Esophagus squamous epithelium (tissue), 5 donors: ENCODE data around the gene GATAD2A. TPM values are rescaled to one million over a fixed set of nuclear protein-coding genes. Genes with fewer than 3 reads are reported as not detected.

Experiments used
- DNase-seq: peaks from one replicate; lab custom pipeline; 2025; lab: John Stamatoyannopoulos, UW
- H3K27ac ChIP-seq, 4 donors: fragments of 200-600 bp; sonication (generic); one replicate each; pipeline ENCODE4 v1.5.1; 2016 to 2019; ENCODE audit warnings: mild to moderate bottlenecking in 1 of 4
- H3K27me3 ChIP-seq, 4 donors: fragments of 200-600 bp; sonication (generic); 1 replicate in 3 of 4; 2 replicates in 1 of 4; pipeline versions ENCODE4 v1.5.1 to v1.6.0; 2017 to 2021; ENCODE audit warnings: antibody characterized with exemption in 1 of 4
- H3K36me3 ChIP-seq, 3 donors: fragments of 200-600 bp; sonication (generic); one replicate each; pipeline ENCODE4 v1.5.1; 2016 to 2019
- H3K4me1 ChIP-seq, 3 donors: fragments of 200-600 bp; sonication (generic); one replicate each; pipeline ENCODE4 v1.5.1; 2017 to 2019
- H3K4me3 ChIP-seq, 4 donors: fragments of 200-600 bp; sonication (generic); 1 replicate in 3 of 4; 2 replicates in 1 of 4; pipeline ENCODE4 v1.5.1; 2016 to 2019; ENCODE audit warnings: mild to moderate bottlenecking in 2 of 4, moderate library complexity in 1 of 4
- H3K9me3 ChIP-seq, 3 donors: fragments of 200-600 bp; sonication (generic); one replicate each; pipeline ENCODE4 v1.5.1; 2016 to 2019
- CTCF ChIP-seq, 6 experiments: fragments of 450-650 bp in 4 of 6; fragments of 200-600 bp in 2 of 6; sonication (generic) in 2 of 6; IDR thresholded peaks; one replicate each; pipeline ENCODE4 v1.5.1; 2016 to 2019; ENCODE audit warnings: antibody characterized with exemption in 6 of 6, mild to moderate bottlenecking in 4 of 6, moderate library complexity in 4 of 6
- POLR2A ChIP-seq, 4 donors: fragments of 450-650 bp; IDR thresholded peaks; one replicate each; pipeline ENCODE4 v1.6.1; 2017; ENCODE audit warnings: antibody characterized with exemption in 4 of 4, mild to moderate bottlenecking in 4 of 4, moderate library complexity in 3 of 4
- WGBS, 2 donors: methylation state at CpG; one replicate each; pipeline ENCODE4 v1.1.5; 2018; 5-methylcytosine and 5-hydroxymethylcytosine counted together
- intact Hi-C: fragments of 100-400 bp; cut with DNase I; formaldehyde crosslinking; loops from one replicate; pipeline ENCODE4 v1.15.0; 2022
- total RNA-seq, 4 donors: library from RNA; depleted of rRNA; stranded (reverse); fragments of >200 nt; gene quantifications; one replicate each; pipeline ENCODE4 v1.1.0, GENCODE V29; 2016
- donor health status: DM: yes; HTN: yes; CAD: no.

Gene GATAD2A
- total RNA-seq, 4 donors from 2014 or later: 39.7 to 81.4 (median 41.6) TPM

- TF ChIP-seq POLR2A (IDR thresholded peaks at IDR 0.05) (no peak), CTCF (IDR thresholded peaks at IDR 0.05) (no peak)
- H3K27me3 ChIP-seq: no peaks in the 10 kb centered on the region
- intact Hi-C loops: no loop called here
- no peak overlapping the region for H3K4me3 ChIP-seq
- no peak for DNase-seq
- WGBS, 2 donors: 38 to 46% methylated on average over 5 of the region's 5 CpGs
- H3K9me3 ChIP-seq: no peaks in the 10 kb centered on the region
- no peaks in the 10 kb centered on the region for H3K36me3 ChIP-seq
- H3K27ac ChIP-seq: peak overlapping the region; percentile 70 to 95 (median 90)
- peaks cover 23 to 66% (median 37%) of the 10 kb centered on the region in 3 donors for H3K4me1 ChIP-seq
Measured at GRCh38 chr19:19403373-19403901, 2.0 kb upstream of the GATAD2A start.

GRCh38 chr19:19405971-19406877 is 749 bp downstream of the GATAD2A start:
- 0 to 1% methylated on average over 16 to 18 of the region's 87 CpGs for WGBS, 2 donors
- Histone ChIP-seq H3K36me3 (no peaks in the 10 kb centered on the region), H3K27ac (peak overlapping the region; percentile 89 to 92 (median 90)), H3K4me1 (peaks cover 42 to 79% (median 44%) of the 10 kb centered on the region in 3 donors), H3K9me3 (no peaks in the 10 kb centered on the region), H3K4me3 (peak overlapping the region; percentile 89 to 97 (median 92)), H3K27me3 (no peaks in the 10 kb centered on the region)
- DNase-seq: no peak
- TF ChIP-seq CTCF (IDR thresholded peaks at IDR 0.05) (no peak), POLR2A (IDR thresholded peaks at IDR 0.05) (no peak)
- intact Hi-C loops: no loop called here

- H3K27ac ChIP-seq: peak overlapping the region; percentile 89 to 92 (median 90)
- TF ChIP-seq CTCF (IDR thresholded peaks at IDR 0.05): peak in 3 of 6 experiments; percentile 26 to 47 (median 36)
- no peak for TF ChIP-seq POLR2A (IDR thresholded peaks at IDR 0.05)
- peaks cover 42 to 87% (median 44%) of the 10 kb centered on the region in 3 donors for H3K4me1 ChIP-seq
- H3K36me3 ChIP-seq: no peaks in the 10 kb centered on the region
- 31 to 34% methylated on average over 9 to 12 of the region's 12 CpGs for WGBS, 2 donors
- peak overlapping the region; percentile 89 to 97 (median 92) for H3K4me3 ChIP-seq
- no peaks in the 10 kb centered on the region for H3K9me3 ChIP-seq
- no peak for DNase-seq
- no peaks in the 10 kb centered on the region for H3K27me3 ChIP-seq
- intact Hi-C loops: no loop called here
Measured at GRCh38 chr19:19406878-19407632, 1.6 kb downstream of the GATAD2A start.

- peaks cover 42 to 85% (median 44%) of the 10 kb centered on the region in 3 donors for H3K4me1 ChIP-seq
- TF ChIP-seq CTCF (IDR thresholded peaks at IDR 0.05) (no peak), POLR2A (IDR thresholded peaks at IDR 0.05) (no peak)
- no peaks in the 10 kb centered on the region for H3K27me3 ChIP-seq
Measured at GRCh38 chr19:19407633-19407930, 2.1 kb downstream of the GATAD2A start.

More at GRCh38 chr19:19407633-19407930, 2.1 kb downstream of the GATAD2A start:
- WGBS, 2 donors: 68 to 88% methylated on average over 2 to 4 of the region's 4 CpGs
- no peak for DNase-seq
- intact Hi-C loops: no loop called here
- peak overlapping the region in 3 of 4 donors; percentile 89 to 97 (median 91) for H3K4me3 ChIP-seq
- H3K9me3 ChIP-seq: no peaks in the 10 kb centered on the region
- peak overlapping the region; percentile 55 to 92 (median 90) for H3K27ac ChIP-seq
- no peaks in the 10 kb centered on the region for H3K36me3 ChIP-seq
